Fibroblast of lung (primary cell): ENCODE data around the gene GNB5. TPM values are rescaled to one million over a fixed set of nuclear protein-coding genes. Genes with fewer than 3 reads are reported as not detected.
A peak's percentile ranks its signal among the peaks of the same experiment; 100 is the strongest.

ENCODE experiments used
- DNase-seq, 2 donors: peaks; one replicate each; pipeline versions ENCODE4 v3.0.0 to v3.0.0-alpha.2; 2010; ENCODE audit warnings: low read depth in 2 of 2
- H2AFZ ChIP-seq: 2 replicates; pipeline ENCODE4 v1.5.1; 2012; ENCODE audit warnings: low read length, control low read depth, inconsistent platforms
- H3K27ac ChIP-seq: 2 replicates; pipeline ENCODE4 v1.5.1; 2011; ENCODE audit warnings: low read length, control low read depth; ENCODE audit not compliant: insufficient read depth
- H3K27me3 ChIP-seq: 2 replicates; pipeline ENCODE4 v1.5.1; 2011; ENCODE audit warnings: mild to moderate bottlenecking, low read length; ENCODE audit not compliant: control insufficient read depth, insufficient read depth
- H3K36me3 ChIP-seq: 2 replicates; pipeline ENCODE4 v1.5.1; 2011; ENCODE audit warnings: low read length; ENCODE audit not compliant: control insufficient read depth, insufficient read depth
- H3K4me1 ChIP-seq: 2 replicates; pipeline ENCODE4 v1.5.1; 2011; ENCODE audit warnings: low read length; ENCODE audit not compliant: control insufficient read depth, insufficient read depth; ENCODE audit errors: extremely low read depth
- H3K4me2 ChIP-seq: 2 replicates; pipeline ENCODE4 v1.5.1; 2011; ENCODE audit warnings: low read length, control low read depth; ENCODE audit not compliant: insufficient read depth; ENCODE audit errors: extremely low read depth
- H3K4me3 ChIP-seq, 4 experiments: fragments of 200-600 bp in 1 of 4; sonication (generic) in 1 of 4; replicated peaks in 1 of 4; 2 replicates each; pipeline ENCODE4 v1.5.1; 2011 to 2016; ENCODE audit warnings: low read length in 4 of 4, low read depth in 3 of 4, mild to moderate bottlenecking in 3 of 4, control low read depth in 2 of 4, inconsistent platforms in 1 of 4, mixed read lengths in 1 of 4; ENCODE audit not compliant: insufficient read depth in 1 of 4; ENCODE audit errors: control extremely low read depth in 1 of 4
- H3K79me2 ChIP-seq: 2 replicates; pipeline ENCODE4 v1.5.1; 2012; ENCODE audit warnings: mild to moderate bottlenecking, low read length, inconsistent platforms; ENCODE audit not compliant: control insufficient read depth, insufficient read depth
- H3K9ac ChIP-seq: 2 replicates; pipeline ENCODE4 v1.5.1; 2011; ENCODE audit warnings: mild to moderate bottlenecking, low read length, control low read depth; ENCODE audit not compliant: insufficient read depth
- H3K9me3 ChIP-seq: 2 replicates; pipeline ENCODE4 v1.5.1; 2012; ENCODE audit warnings: low read depth, low read length; ENCODE audit not compliant: control insufficient read depth, insufficient read depth
- H4K20me1 ChIP-seq: 2 replicates; pipeline ENCODE4 v1.5.1; 2011; ENCODE audit warnings: low read length; ENCODE audit not compliant: control insufficient read depth, insufficient read depth; ENCODE audit errors: extremely low read depth
- CTCF ChIP-seq, 2 donors: IDR thresholded peaks in 1 of 2; conservative IDR thresholded peaks in 1 of 2; 1 replicate in 1 of 2; 2 replicates in 1 of 2; pipeline ENCODE4 v1.5.1; 2011 to 2012; ENCODE audit warnings: low read length in 2 of 2, control low read depth in 1 of 2, inconsistent platforms in 1 of 2, low read depth in 1 of 2, mild to moderate bottlenecking in 1 of 2
- EZH2 ChIP-seq: IDR thresholded peaks from 2 replicates; pipeline ENCODE4 v1.5.1; 2012; ENCODE audit warnings: low read length, control low read depth, mild to moderate bottlenecking; ENCODE audit errors: missing control alignments
- polyA plus RNA-seq, 2 donors: library from polyadenylated mRNA; depleted of rRNA in 1 of 2; stranded (reverse) in 1 of 2; unstranded in 1 of 2; fragments of >200 nt; gene quantifications; 2 replicates each; pipeline ENCODE4 v1.2.1, GENCODE V29; 2011 to 2012; ENCODE audit warnings: missing spikeins in 1 of 2
- total RNA-seq: library from RNA; depleted of rRNA; stranded (reverse); fragments of >200 nt; gene quantifications from 2 replicates; pipeline ENCODE4 v1.2.1, GENCODE V29; 2014

Gene GNB5
- total and polyA plus RNA-seq, 2 donors (not counting 1 experiment from before 2014, with no cell fraction given): 44.0 to 52.2 TPM

DNA sequence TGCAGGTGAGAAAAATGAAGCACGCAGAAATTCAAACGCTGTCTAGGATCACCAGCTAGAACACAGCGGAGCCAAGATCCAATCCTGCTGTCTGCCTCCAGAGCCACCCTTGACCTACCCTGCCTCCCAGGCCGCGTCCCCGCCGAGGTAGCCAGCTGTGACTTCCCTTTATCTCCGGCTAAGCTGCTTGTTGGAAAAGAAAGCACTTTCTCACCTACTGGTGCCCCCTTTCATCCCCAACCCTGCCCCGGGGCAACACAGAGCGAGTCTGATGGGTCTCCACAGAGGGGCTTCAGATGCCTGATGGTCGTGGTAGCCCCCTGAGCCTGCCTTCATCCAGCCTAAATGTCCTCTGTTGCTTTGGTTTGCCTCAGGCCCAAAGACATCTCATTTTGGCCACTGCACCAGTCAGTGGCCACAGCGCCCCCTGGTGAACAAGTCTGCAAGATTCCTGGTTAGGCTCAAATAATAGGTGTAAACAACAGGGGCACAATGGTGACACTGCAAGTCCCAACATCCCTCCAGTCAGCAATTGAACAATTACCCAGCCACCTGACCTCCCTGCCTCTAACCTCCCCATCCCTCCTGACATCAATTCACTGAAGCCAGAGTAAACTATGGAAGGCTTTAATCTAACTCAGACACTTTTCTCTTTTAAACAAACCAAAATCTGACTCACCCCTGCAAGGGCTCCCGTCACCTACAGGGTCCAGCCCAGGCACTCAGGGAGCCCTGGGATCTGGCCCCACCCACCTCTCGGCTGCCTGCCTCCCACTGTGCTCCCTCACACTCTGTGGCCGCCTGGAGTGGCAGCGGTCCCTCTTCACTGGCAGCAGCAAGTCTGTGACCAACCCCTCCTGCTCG is 51.4 kb downstream of the GNB5 start:
- Histone ChIP-seq H3K27ac (no peak overlapping the region), H3K4me1 (peaks cover 14% of the 10 kb centered on the region), H3K4me3 (no peak overlapping the region), H3K79me2 (no peaks in the 10 kb centered on the region), H3K36me3 (no peaks in the 10 kb centered on the region), H2AFZ (peak overlapping the region; percentile 3), H3K4me2 (no peak overlapping the region), H3K9ac (no peak overlapping the region), H3K27me3 (no peaks in the 10 kb centered on the region), H3K9me3 (no peaks in the 10 kb centered on the region), H4K20me1 (no peaks in the 10 kb centered on the region)
- peak; percentile 55 to 77 for DNase-seq
- peak; percentile 78 to 85 for TF ChIP-seq CTCF (conservative IDR thresholded peaks at IDR 0.05 in 1 of 2, IDR thresholded peaks at IDR 0.05 in 1 of 2; ENCODE audit: low read depth in 1 of 2, low read length in 2 of 2)
- no peak for TF ChIP-seq EZH2

GRCh38 chr15:52137432-52138357 is 53.5 kb downstream of the GNB5 start:
- Histone ChIP-seq H3K9ac (no peak overlapping the region), H3K9me3 (no peaks in the 10 kb centered on the region), H3K4me2 (no peak overlapping the region), H3K79me2 (no peaks in the 10 kb centered on the region), H3K36me3 (no peaks in the 10 kb centered on the region), H3K4me1 (peaks cover 7% of the 10 kb centered on the region), H3K4me3 (no peak overlapping the region), H4K20me1 (no peaks in the 10 kb centered on the region), H3K27me3 (no peaks in the 10 kb centered on the region), H2AFZ (no peak overlapping the region), H3K27ac (no peak overlapping the region)
- TF ChIP-seq EZH2: no peak
- no peak for TF ChIP-seq CTCF (conservative IDR thresholded peaks at IDR 0.05 in 1 of 2, IDR thresholded peaks at IDR 0.05 in 1 of 2; ENCODE audit: low read depth in 1 of 2, low read length in 2 of 2)
- DNase-seq: no peak

- H3K4me1 ChIP-seq: peaks cover 7% of the 10 kb centered on the region
- TF ChIP-seq CTCF (conservative IDR thresholded peaks at IDR 0.05 in 1 of 2, IDR thresholded peaks at IDR 0.05 in 1 of 2; ENCODE audit: low read depth in 1 of 2, low read length in 2 of 2) (no peak), EZH2 (no peak)
- no peak overlapping the region for H3K4me3 ChIP-seq
- no peaks in the 10 kb centered on the region for H3K27me3 ChIP-seq
- H3K4me2 ChIP-seq: no peak overlapping the region
- H3K9ac ChIP-seq: no peak overlapping the region
- no peak overlapping the region for H2AFZ ChIP-seq
- H3K9me3 ChIP-seq: no peaks in the 10 kb centered on the region
- no peak overlapping the region for H3K27ac ChIP-seq
- H3K36me3 ChIP-seq: peaks cover 2% of the 10 kb centered on the region
- no peaks in the 10 kb centered on the region for H4K20me1 ChIP-seq
- no peaks in the 10 kb centered on the region for H3K79me2 ChIP-seq
- peak in 1 of 2 donors; percentile 40 for DNase-seq
Observed at GRCh38 chr15:52136442-52136980, 54.7 kb downstream of the GNB5 start.
